Hematopoietic multipotent progenitor cell treated with erythropoietin and hydrocortisone succinate and interleukin-3 and kit ligand, for 15 days (in vitro differentiated cells): ENCODE data around the gene ZNF280C.

Source experiments
- DNase-seq: peaks from one replicate; pipeline ENCODE4 v3.0.0-alpha.2; 2015; ENCODE audit warnings: low spot score

Gene ZNF280C

DNA sequence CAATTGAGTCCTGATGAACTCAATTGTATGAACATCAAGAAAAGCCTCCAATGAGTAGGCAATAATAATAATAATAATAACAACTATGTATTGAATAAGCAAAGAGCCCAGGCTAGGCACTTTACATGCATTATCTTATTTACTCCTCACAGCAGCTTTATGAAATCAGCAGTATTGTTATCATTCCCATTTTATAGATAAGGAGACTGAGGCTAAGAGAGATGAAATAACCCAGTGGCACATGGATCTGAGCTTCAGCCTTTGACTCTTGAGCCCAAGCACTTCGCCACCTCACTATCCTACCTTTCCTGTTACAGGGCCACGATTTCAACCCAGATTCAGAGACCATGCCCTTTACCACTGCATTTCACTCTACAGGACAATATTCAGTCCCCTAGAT lies 93.8 kb downstream of the ZNF280C start:
- DNase-seq, result no peak

DNA sequence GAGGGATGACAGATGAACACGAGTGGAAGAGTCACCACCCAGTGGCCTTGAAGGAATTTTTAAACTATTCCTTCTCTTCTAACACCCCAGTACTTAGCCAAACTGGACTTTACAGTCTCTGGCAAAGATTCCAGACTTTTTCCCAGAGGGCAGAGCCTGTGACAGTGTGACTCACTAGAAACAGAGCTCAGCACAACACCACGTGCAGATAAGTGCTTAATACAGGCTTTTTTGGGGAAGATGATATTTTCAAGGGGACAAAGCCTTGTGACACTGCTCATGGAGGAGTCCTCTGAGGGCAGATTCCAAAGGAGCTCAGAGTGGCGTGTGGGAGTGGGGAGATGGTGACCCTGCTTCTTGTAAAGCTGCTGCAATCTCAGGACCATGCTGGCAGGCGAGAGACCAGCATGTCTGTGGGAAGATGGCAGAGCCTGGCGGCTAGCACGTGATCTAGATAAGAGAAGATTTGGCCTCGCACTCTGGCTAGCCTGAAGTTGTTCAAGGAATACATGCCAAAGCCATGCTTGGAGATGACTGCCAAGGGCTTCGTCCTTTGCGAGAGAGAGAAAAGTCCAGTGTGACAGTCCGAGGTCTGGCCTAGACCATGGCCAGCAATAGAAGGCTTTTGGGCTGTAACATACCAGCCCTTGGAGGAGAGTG lies 94.5 kb downstream of the ZNF280C start:
- no peak for DNase-seq

DNA sequence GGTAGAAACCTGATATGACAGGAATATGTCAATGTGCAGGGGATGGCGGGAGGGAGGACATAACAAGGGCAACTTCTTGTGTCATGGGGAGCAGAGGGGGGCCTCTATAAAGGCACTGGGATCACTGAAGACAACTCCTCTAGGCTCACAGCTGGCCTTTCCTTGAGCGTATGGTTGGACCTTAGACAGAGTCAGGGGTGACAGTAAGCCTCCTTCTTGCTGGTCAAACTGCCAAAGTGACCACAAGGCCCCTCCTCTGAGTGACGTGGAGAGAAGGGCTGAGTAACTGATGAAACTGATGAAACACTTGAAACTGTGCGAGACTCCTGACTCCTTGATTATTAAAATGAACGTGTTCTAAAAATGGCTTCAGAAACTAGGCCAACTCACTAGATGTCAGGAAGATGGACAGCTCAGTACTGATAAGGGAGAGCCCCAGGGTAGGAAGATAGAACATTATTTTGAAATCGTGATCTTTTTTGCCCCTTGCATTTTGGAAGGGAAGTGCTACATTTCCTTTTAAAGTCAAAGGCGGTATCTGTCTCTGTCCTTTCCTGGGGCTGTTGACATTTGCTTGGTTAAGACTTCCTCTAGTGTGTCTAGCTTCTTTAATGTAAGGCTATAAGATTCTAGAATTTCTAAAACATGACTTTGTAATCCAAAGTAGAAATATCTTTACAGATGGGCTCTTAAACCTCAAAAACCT lies 95.4 kb downstream of the ZNF280C start:
- DNase-seq, result no peak

DNA sequence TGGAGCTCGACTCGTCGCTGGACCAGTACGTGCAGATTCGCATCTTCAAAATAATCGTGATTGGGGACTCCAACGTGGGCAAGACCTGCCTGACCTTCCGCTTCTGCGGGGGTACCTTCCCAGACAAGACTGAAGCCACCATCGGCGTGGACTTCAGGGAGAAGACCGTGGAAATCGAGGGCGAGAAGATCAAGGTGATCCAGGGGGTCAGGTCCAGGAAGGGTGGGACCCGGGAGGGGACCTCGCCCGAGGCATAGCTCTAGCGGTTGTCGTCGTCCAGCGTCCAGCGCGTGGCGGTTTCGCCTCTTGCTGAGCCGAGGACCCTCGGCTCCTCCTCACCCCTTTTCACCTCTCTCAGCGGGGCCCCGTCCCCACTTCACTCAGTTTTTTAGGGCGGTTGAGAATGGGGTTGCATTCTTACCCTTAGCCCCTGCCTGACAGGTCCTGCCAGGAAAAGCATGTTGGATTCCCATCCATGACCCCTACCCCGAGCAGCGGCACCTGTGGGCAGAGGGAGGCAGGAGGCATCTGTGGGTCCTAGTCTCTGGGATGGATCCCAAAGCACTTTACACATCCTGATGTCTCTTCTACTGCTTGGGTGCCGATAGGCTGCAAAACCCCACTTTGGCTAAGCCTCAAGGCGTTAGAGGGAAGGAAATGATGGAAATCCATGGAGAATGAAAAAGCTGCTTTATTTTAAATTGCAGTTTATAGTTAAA lies 96.4 kb downstream of the ZNF280C start:
- no peak for DNase-seq

DNA sequence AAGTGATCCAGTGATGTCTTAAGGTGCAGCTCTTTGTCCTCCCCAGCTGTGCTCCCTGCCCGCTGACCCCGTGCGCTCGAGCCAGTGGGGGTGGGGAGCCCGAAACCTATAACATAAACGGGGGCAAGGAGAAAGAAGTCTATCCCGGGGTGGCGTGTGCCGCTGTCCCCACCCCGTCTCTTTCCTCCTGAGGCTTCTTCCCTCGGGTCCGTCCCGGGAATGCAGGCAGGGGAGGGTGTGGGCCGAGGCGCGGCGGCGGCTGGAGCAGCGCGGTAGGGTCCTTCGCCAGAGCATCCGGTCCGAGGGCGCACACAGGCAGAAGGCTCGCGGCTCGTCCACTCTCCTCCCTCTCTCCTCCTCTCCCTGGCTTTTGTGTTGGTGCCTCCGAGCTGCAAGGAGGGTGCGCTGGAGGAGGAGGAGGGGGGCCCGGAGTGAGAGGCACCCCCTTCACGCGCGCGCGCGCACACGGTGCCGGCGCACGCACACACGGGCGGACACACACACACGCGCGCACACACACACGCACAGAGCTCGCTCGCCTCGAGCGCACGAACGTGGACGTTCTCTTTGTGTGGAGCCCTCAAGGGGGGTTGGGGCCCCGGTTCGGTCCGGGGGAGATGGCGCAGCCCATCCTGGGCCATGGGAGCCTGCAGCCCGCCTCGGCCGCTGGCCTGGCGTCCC lies 97.1 kb downstream of the ZNF280C start, which contains the start of gene RAB33A:
TSS of gene RAB33A (plus strand) at position 517 of the 681 bp plus-strand sequence. CDS start at position 618, 101 bp downstream.
- no peak for DNase-seq

DNA sequence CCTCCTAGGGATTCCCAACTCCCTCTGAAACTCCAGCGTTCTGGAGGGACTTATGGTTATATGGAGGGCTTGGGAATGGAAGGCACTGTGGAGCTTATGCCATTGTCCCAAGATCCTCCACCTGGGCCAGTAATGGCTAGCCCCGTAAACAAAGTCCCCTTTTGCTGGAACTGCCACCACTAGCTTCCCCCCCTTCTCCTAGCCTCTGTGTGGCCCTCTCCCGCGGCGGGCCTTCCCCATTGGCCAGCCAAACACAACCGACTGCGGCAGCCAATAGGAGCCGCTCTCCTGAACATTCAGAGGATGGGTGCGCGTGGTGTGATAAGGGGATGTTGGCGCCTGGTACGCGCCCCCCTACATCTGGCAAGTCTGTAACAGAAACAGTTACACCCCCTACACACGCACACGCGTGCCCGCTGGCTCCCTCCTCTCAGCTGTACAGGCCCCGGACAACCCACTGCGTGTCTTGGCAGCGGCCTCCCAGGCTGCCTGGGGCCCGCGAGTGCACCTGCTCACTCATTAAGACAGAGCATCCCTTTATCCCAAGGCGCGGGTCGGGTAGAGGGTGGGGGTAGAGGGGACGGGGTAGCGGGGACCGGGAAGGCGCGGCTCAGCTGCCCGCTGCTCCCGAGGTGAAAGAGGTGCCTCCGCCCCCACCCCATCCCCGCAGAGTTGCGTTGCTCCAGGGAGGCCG lies 97.8 kb downstream of the ZNF280C start:
- DNase-seq, result peak; percentile 38

DNA sequence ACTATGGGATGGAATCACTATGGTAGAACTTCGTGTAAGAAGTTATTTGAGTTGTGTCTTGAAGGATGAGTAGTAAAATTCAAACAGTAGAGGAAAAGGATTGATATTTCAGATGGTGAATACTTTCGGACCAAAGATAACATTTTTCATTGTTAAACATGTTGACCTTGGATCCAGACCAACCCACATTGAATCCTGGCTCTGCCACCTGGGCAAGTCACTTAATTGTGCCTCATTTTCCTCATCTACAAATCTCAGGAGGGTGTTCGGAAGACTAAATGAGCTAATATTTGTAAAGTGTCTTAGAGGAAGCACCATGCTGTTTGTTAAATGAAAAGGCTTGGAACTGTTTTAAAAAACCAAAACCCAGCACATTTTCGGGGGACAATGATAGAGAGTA lies 101.7 kb downstream of the ZNF280C start:
- DNase-seq, result no peak

DNA sequence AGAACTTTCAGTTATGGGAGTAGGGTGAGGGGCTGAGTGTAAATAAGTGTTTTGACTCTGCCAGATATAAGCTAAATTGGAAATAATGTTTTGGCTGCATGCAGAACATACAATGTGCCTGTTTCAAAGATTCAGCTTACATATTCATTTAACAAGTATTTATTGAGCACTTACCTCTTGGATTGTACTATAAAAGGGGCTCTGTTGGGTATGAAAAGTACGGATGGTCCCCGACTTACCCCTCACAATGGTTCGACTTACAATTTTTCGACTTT lies 102.3 kb downstream of the ZNF280C start:
- no peak for DNase-seq

DNA sequence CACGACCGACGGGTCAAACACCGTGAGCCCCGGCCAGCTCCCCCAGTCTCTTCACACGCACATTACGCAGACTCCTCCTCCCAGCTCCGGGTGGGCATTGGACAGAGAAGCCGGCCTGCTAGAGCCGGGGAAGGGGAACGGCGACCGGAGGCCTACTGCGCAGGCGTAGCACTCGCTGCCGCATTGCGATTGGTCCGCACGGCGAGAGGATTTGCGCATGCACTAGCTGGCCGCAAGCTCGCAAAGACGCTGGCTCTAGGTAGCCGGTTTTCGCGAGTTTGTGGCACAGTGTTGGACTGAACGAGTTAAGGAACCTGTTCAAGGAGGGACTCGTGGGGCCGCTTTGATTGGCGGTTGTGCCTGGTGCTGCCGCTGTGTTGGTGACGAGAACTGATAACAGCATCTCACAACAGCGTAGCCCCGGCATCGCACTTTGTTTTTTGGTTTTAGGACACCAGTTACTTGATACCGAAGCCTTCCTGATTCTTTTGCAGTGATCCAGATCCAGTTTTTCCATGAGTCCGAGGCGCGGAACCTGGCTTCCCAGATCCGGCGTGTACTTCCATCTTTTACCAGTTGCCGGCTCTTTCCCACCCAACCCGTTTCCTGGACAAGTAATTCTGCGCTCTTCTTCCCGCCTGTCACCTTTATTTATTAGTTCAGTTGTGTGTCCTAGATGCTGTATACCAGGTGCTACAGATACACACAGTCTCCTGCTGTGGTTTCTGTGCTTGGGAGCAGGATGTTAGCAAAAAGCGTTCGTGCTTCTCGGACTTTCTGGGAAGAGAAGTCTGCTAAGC lies 102.8 kb downstream of the ZNF280C start, which contains the start of gene AIFM1:
TSS of gene AIFM1 (minus strand) at position 139 of the 800 bp plus-strand sequence. CDS start 185 bp downstream, outside the sequence.
- DNase-seq, result peak; percentile 88

DNA sequence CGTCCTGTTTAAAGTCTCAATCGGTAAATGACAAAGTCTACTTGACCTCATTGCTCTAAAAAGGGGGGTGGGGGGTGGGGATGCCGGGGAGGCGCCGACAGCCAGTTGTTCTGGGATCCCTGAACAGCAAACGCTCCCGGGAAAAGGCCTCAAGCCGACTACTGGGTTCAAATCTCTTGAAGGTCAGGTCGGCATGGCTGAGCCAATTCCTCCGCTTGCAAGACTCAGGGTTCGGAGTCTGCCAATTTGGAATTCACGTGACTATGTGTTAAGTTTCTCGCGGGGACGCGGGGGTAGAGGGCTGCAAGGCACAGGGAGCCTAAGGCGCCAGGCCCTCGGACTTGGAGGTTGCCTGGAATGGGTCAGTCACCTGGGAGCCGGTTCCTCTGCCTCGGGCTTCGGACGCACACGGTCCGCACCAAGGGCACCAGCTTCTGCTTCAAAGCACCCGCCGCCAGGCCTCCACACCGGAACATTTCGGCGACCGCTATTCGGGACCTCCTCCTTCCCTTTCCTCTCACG lies 103.5 kb downstream of the ZNF280C start:
- peak; percentile 26 for DNase-seq

DNA sequence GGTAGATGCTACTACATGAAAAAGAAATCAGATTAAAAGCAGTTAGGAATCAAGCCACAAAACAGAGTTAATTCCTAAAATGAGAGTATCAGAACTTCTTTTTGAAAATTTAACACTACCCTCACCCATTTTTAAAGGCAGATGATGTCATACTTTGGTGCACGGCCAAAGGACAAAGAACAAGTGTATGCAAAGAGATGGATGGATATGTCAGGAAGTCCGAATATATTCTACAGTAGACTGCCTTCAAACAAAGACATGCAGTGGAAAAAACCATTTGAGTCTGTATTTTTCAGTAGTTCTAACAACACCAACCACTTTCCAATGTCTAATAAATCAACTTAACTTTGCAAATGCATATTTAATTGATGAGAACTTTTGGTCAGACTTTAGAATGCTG lies 105.3 kb downstream of the ZNF280C start:
- no peak for DNase-seq

DNA sequence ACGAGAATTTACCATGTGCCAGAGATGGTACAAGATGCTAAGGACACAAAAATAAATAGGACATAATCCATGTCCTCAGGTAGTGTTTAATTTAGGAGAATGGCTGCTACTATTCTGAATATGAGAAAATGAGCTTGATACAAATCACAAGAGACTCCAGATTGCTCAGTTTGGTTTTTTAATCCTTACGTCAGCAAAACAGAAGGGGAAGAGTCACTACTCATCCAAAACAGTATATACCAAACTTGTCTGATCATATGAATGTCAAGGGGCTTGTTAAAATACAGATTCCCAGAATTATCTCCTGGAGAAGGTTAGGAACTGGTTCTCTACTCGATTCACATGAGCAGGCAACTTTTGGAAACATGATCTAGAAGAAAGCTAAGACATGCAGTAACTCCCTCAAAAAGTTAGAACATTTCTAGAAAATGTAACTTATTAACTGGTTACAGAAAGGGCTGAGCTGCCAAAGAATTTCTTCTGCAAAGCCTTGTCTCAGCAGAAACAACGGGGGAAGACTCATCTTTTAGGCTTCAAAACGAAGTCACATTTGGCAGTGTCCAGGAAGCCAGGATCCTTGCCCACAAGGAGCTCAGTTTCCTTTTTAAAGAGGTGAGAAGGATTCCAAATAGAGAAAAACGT lies 106.5 kb downstream of the ZNF280C start:
- no peak for DNase-seq

DNA sequence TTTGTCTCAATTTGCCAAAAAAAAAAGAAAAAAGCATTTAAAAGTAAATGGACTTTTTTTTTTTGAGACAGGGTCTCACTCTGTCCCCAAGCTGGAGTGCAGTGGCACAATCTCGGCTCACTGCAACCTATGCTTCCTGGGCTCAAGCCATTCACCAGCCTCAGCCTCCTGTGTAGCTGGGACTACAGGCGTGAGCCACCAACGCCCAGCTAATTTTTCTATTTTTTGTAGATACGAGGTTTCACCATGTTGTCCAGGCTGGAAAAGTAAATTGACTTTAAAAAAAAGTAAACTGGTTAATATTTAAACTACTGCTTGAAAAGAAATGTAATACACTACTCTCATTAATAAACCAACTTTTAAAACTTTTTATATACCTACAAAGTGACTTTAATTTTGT lies 108.9 kb downstream of the ZNF280C start:
- DNase-seq, result no peak

DNA sequence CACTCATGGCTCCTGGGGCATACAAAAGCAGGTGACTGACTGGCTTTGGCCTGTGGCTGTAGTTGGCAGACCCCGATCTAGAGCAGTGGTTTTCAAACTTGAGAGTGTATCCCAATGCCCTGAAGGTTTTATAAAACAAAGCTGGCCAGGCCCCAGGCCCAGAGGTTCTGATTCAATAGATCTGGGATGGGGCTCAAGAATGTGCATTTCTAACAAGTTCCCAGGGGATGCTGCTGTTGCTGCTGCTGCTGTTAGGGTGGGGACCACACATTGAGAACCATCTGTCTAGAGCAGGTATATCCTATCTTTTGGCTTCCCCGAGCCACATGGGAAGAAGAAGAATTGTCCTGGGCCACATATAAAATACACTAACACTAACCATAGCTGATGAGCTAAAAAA lies 110.4 kb downstream of the ZNF280C start:
- no peak for DNase-seq

DNA sequence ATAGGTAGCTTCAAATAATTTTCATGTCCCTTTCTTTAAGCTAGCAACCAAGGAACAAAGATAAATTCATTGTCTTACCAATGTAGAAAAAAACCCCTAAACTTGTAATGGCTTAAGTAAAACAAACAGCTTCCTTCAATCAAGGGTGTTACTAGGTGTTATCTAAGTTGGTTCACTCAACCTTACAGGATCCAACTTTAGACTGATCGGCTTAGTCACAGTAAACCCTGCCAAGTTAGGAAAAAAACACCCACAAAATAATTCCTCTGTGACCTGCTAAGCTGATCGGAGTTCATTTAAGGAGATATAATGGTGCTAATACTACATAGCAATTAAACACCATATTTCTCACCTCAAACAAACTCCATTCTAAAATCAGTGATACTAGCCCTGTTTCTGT lies 113.1 kb downstream of the ZNF280C start:
- DNase-seq, result no peak
